WI38 (cell line): Measurements from ENCODE around the gene TSPYL2.

Source experiments
- H3K4me3 ChIP-seq: 2 replicates; pipeline ENCODE4 v1.5.1; 2011; ENCODE audit warnings: low read depth, mild to moderate bottlenecking, control low read depth, low read length
- TF ChIP-seq, protein P1 (sequence below): IDR thresholded peaks from 2 replicates; pipeline ENCODE4 v1.5.1; 2012; ENCODE audit warnings: low read depth, mild to moderate bottlenecking, control low read depth, low read length

TSPYL2 gene

DNA sequence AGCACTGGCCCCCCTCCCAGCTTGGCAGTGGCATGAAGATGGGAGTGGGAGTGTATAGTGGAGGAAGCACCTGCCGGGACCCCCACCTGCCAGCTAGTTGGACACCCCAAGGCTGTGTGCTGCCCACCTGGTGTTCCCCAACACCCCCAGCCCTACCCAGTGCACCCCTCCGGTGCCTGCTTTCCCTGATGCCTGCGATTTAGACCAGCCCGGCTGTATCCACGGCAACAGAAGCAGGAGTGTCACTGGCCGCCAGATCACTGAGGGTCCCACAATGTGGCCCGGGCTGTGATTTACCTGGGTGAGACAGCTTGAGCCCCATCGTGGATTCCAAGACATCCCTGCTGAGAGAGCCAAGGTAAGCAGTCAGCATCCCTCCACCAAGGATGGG is 33.0 kb upstream of the TSPYL2 start:
- TF ChIP-seq, protein P1, sequence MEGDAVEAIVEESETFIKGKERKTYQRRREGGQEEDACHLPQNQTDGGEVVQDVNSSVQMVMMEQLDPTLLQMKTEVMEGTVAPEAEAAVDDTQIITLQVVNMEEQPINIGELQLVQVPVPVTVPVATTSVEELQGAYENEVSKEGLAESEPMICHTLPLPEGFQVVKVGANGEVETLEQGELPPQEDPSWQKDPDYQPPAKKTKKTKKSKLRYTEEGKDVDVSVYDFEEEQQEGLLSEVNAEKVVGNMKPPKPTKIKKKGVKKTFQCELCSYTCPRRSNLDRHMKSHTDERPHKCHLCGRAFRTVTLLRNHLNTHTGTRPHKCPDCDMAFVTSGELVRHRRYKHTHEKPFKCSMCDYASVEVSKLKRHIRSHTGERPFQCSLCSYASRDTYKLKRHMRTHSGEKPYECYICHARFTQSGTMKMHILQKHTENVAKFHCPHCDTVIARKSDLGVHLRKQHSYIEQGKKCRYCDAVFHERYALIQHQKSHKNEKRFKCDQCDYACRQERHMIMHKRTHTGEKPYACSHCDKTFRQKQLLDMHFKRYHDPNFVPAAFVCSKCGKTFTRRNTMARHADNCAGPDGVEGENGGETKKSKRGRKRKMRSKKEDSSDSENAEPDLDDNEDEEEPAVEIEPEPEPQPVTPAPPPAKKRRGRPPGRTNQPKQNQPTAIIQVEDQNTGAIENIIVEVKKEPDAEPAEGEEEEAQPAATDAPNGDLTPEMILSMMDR = no peak
- H3K4me3 ChIP-seq = peak overlapping the region; percentile 67

DNA sequence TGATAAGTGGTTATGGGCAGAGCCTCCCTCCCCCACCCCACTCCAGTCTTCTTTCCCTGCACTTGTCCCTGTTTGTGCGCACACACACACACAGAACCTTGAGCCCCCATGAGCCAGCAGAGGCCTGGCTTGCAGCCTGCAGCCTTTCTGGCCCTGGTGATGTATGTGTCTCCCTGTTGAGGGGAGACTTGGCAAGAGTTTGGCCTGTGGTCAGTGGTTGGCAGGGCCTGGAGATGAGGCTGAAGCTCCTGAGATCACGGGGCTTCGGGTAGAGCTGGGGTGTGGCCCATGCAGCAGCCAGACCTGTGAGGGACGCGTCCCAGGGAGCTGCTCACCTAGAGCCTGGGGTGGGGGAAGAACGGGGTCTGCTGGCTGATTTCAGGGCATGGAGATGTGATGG is 31.3 kb upstream of the TSPYL2 start:
- TF ChIP-seq, protein P1 = no peak
- peak overlapping the region; percentile 67 for H3K4me3 ChIP-seq

DNA sequence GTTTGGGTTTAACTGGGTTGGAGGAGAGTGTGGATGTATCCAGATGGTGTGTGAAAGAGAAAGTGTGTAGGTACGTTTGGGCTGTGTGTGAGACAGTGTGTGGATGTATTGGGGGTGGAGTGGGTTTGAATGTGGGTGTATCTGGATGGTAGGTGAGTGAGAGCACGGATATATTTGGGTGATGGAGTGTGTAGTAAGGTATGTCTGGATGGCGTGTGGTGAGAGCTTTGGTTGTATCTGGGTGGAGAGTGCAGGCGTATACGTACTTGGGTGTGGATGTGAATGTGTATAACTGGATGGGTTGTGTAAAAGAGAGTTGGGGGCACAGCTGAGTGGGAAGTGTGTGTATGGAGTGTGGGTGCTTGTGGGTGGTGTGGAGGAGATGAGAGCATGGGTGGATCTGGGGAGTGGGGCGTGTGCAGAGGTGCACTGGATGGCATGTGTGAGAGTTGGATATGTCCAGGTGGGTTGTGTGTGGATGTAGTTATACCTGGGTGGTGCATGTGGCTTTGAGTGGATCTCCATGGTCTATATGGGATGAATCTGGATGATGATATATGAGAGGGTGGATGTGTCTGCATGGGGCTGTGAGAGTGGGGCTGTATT is 26.8 kb upstream of the TSPYL2 start:
- no peak overlapping the region for H3K4me3 ChIP-seq
- TF ChIP-seq, protein P1 = no peak

DNA sequence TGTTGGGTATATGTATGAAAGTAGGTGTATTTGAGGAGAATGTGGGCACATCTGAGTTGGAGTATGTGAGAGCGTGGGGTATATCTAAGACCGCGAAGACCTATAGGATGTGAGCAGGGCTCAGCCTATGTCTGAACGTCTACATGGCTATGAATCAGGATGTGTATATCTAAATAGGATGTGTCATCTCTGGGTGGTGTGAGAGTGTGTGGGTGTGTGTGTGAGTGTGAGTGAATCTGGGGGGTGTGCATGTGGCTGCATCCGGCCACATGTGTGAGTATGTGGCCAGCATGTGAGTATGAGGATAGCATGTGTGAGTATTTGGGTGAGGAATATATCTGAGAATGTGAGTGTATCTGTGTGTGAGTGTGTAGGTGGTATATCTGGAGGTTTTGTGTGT is 25.9 kb upstream of the TSPYL2 start:
- TF ChIP-seq, protein P1 = no peak
- H3K4me3 ChIP-seq = no peak overlapping the region

DNA sequence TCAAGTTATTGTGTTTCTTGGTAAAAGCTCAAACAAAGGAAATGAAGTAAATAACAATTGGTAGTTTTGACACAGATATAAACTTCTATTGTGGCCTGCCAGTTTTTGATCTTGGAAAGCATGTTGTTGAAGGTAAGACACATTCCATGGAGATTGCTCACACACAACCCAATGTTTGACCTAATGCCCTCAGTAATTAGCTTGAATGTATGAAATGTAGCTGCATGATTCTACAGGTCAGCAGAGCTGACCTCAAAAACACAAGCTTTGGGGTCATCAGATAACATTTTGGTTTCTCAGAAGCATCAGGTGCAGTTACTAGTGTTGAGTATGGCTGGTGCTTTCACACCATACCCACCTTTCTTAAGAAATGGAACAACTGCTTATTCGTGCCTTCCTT is 17.1 kb upstream of the TSPYL2 start:
- no peak overlapping the region for H3K4me3 ChIP-seq
- TF ChIP-seq, protein P1 = no peak

DNA sequence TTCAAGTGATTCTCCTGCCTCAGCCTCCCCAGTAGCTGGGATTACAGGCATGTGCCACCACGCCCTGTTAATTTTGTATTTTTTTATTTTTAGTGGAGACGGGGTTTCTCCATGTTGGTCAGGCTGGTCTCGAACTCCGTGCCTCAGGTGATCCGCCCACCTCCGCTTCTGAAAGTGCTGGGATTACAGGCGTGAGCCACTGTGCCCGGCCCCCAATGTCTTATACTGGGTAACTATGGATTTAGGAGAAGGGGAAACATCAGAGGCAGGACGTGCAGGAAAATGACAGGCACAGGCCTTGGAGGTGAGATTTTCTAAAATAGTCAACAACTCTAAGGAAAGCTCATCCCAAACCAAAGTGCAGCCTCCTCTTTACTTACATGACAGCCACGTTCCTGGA is 11.1 kb upstream of the TSPYL2 start:
- TF ChIP-seq, protein P1 = no peak
- no peak overlapping the region for H3K4me3 ChIP-seq

DNA sequence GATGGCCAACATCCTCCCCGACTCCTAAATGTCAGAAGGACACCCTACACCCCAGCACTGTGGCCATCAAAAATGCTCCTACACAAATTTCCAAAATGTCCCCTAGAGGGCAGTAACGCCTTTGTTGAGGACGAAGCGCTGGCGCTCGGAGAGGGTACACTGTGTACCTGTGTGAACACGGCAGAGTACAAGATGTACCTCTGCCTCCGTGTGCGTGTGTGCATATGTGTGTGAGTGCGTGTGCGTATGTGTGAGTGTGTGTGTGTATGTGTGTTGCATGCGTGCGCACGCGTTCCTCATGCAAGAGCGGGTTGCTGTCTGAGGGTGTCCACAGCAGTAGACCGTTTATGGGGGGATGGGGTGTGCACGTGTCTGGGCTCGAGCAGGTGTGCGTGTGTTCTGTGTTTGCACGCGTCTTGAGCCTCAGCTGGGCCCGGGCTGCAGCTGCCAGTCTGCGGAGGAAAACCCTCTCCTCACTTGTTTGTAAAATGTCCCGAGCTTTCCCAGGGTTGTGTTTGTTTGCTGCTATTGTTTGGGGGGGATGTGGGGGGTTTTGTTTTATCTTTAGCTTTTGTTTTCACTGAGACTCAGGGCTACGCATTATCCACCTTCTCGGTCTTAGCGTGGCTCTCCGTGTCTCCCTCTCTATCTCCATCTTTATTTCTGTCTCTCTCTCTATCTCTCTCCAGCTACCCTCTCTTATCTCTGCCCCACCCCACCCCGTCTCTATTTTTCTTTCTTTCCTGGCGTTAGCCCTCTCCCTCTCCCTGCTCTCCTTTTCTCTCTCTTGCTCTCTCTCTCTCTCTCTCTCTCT is 10.4 kb upstream of the TSPYL2 start:
- TF ChIP-seq, protein P1 = peak; percentile 36; the same call in 1 of the 2 replicates
- no peak overlapping the region for H3K4me3 ChIP-seq
